IPS-18a (cell line): ENCODE results near the gene TUBB2A.
"Not testable (repeated sequence)": the region's sequence is repeated elsewhere in the genome, so short reads cannot be mapped to it uniquely, and the experiment has no call there.

ENCODE experiments used
- H3K27ac ChIP-seq: one replicate; pipeline ENCODE4 v1.5.1; 2013; ENCODE audit warnings: low read length
- H3K27me3 ChIP-seq: one replicate; pipeline ENCODE4 v1.6.1; 2013; ENCODE audit warnings: mild to moderate bottlenecking, low read length; ENCODE audit not compliant: control insufficient read depth, insufficient read depth
- H3K36me3 ChIP-seq: one replicate; pipeline ENCODE4 v1.6.1; 2013; ENCODE audit warnings: low read depth, low read length; ENCODE audit not compliant: control insufficient read depth
- H3K4me1 ChIP-seq: one replicate; pipeline ENCODE4 v1.6.1; 2013; ENCODE audit warnings: low read depth, low read length; ENCODE audit not compliant: control insufficient read depth
- H3K4me3 ChIP-seq: one replicate; pipeline ENCODE4 v1.5.1; 2013; ENCODE audit warnings: low read length
- H3K9ac ChIP-seq: one replicate; pipeline ENCODE4 v1.6.1; 2013; ENCODE audit warnings: mild to moderate bottlenecking, low read length, moderate library complexity
- H3K9me3 ChIP-seq: one replicate; pipeline ENCODE4 v1.6.1; 2013; ENCODE audit warnings: low read depth, low read length; ENCODE audit not compliant: control insufficient read depth

The TUBB2A gene

GRCh38 chr6:3176562-3177355 is 19.4 kb upstream of the TUBB2A start:
- H3K27me3 ChIP-seq: no peaks in the 10 kb centered on the region
- H3K27ac ChIP-seq: no peak overlapping the region
- H3K4me3 ChIP-seq: no peak overlapping the region
- no peaks in the 10 kb centered on the region for H3K36me3 ChIP-seq
- no peaks in the 10 kb centered on the region for H3K9me3 ChIP-seq
- peaks cover 14% of the 10 kb centered on the region for H3K4me1 ChIP-seq
- H3K9ac ChIP-seq: no peak overlapping the region

GRCh38 chr6:3175715-3176402 is 18.5 kb upstream of the TUBB2A start:
- no peak overlapping the region for H3K4me3 ChIP-seq
- no peaks in the 10 kb centered on the region for H3K27me3 ChIP-seq
- H3K27ac ChIP-seq: no peak overlapping the region
- no peaks in the 10 kb centered on the region for H3K36me3 ChIP-seq
- no peak overlapping the region for H3K9ac ChIP-seq
- no peaks in the 10 kb centered on the region for H3K9me3 ChIP-seq
- H3K4me1 ChIP-seq: peaks cover 14% of the 10 kb centered on the region

DNA sequence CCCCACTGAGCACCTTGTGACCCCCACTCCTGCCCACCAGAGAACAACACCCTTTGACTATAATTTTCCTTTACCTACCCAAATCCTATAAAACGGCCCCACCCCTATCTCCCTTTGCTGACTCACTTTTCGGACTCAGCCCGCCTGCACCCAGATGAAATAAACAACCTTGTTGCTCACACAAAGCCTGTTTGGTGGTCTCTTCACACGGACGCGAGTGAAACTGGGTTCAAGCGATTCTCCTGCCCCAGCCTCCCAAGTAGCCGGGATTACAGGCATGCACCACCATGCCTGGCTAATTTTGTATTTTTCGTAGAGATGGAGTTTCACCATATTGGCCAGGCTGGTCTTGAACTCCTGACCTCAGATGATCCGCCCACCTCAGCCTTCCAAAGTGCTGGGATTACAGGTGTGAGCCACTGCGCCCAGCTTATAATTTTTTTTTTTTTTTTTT is 16.3 kb upstream of the TUBB2A start:
- not testable (repeated sequence) for H3K4me3 ChIP-seq, H3K9ac ChIP-seq, H3K36me3 ChIP-seq, H3K9me3 ChIP-seq, H3K27me3 ChIP-seq, H3K27ac ChIP-seq
- peaks cover 14% of the 10 kb centered on the region for H3K4me1 ChIP-seq

DNA sequence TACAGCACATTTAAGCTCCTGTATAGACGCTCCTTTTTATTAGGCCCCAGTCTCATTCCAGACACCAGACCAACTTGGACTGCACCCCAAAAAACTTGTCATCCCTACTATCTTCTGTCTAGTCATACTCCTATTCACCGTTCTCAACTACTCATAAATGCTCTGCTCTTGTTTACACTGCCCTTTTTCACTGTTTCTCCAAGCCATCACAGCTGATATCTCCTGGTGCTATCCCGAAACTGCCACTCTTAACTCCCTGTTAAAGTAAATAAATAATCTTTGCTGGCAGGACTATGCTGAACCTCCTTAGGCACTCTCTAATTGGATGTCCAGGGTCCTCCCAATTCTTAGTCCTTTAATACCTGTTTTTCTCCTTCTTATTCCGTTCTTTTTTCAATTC is 15.4 kb upstream of the TUBB2A start:
- not testable (repeated sequence) for H3K36me3 ChIP-seq, H3K27ac ChIP-seq, H3K4me3 ChIP-seq, H3K9ac ChIP-seq, H3K27me3 ChIP-seq, H3K9me3 ChIP-seq
- peaks cover 14% of the 10 kb centered on the region for H3K4me1 ChIP-seq

- not testable (repeated sequence) for H3K4me3 ChIP-seq, H3K27ac ChIP-seq, H3K36me3 ChIP-seq, H3K27me3 ChIP-seq, H3K9ac ChIP-seq, H3K9me3 ChIP-seq
- H3K4me1 ChIP-seq: peaks cover 23% of the 10 kb centered on the region
Measured at GRCh38 chr6:3171313-3172175, 14.2 kb upstream of the TUBB2A start.

DNA sequence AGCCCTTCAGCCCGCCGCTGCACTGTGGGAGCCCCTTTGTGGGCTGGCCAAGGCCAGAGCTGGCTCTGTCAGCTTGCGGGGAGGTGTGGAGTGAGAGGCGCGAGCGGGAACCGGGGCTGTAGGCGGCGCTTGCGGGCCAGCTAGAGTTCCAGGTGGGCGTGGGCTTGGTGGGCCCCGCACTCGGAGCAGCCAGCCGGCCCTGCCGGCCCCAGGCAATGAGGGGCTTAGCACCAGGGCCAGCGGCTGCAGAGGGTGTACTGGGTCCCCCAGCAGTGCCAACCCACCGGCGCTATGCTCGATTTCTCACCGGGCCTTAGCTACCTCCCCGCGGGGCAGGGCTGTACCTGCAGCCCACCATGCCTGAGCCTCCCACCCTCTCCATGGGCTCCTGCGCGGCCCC is 13.3 kb upstream of the TUBB2A start:
- H3K27me3 ChIP-seq, H3K9me3 ChIP-seq, H3K27ac ChIP-seq, H3K36me3 ChIP-seq, H3K4me3 ChIP-seq, H3K9ac ChIP-seq: not testable (repeated sequence)
- peaks cover 26% of the 10 kb centered on the region for H3K4me1 ChIP-seq

- H3K9ac ChIP-seq, H3K27ac ChIP-seq, H3K27me3 ChIP-seq, H3K36me3 ChIP-seq, H3K9me3 ChIP-seq, H3K4me3 ChIP-seq: not testable (repeated sequence)
- peaks cover 38% of the 10 kb centered on the region for H3K4me1 ChIP-seq
Measured at GRCh38 chr6:3168046-3168445, 10.7 kb upstream of the TUBB2A start.

DNA sequence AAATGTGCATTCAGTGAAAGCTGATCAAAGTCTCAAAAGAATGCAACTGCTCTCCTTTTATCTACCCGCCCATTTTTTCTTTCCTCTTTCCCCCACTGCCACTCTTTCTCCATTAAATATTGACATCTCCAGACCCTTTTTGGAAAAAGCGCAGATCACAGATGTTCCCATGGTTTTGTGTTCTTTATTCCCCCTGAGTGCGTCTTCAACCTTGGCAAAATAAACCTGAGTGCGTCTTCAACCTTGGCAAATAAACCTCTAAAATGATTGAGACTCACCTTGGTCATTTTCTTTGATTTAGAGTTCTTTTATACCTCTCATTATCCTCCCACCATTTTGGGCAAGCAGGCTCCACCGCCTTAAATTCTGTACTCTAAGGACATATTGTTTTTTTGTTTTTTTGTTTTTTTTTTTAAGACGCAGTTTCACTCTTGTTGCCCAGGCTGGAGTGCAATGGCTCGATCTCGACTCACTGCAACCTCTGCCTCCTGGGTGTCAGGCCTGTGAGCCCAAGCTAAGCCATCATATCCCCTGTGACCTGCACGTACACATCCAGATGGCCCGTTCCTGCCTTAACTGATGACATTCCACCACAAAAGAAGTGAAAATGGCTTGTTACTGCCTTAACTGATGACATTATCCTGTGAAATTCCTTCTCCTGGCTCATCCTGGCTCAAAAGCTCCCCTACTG is 9.3 kb upstream of the TUBB2A start:
- Histone ChIP-seq H3K4me1 (peaks cover 43% of the 10 kb centered on the region), H3K27ac (peak overlapping the region; percentile 7)
- not testable (repeated sequence) for H3K9me3 ChIP-seq, H3K9ac ChIP-seq, H3K36me3 ChIP-seq, H3K4me3 ChIP-seq, H3K27me3 ChIP-seq

- Histone ChIP-seq H3K4me3 (peak overlapping the region; percentile 37), H3K9me3 (no peaks in the 10 kb centered on the region), H3K27me3 (no peaks in the 10 kb centered on the region), H3K36me3 (no peaks in the 10 kb centered on the region), H3K27ac (peak overlapping the region; percentile 88), H3K4me1 (peaks cover 45% of the 10 kb centered on the region), H3K9ac (peak overlapping the region; percentile 69)
Measured at GRCh38 chr6:3165631-3166534, 8.5 kb upstream of the TUBB2A start.

DNA sequence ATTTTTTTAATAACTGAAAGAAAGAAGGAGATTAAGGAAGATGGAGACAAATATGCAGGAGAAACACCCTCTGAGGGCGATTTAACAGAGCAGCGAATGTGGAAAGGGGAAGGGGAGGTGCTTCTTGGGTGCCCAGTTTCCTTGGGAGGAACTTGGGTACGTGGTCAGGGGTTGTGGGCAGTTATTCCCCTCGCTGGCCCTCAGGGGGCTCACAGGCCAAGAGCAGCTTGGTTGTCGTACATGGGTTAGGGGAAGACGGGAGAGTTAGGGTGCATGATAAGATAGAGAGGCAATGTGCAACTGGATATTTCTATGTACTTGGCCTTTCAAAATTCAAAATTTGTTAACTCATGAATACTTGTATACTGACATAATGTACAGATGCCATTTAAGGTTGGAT is 7.0 kb upstream of the TUBB2A start:
- peak overlapping the region; percentile 37 for H3K4me3 ChIP-seq
- no peaks in the 10 kb centered on the region for H3K9me3 ChIP-seq
- H3K9ac ChIP-seq: no peak overlapping the region
- H3K36me3 ChIP-seq: no peaks in the 10 kb centered on the region
- H3K4me1 ChIP-seq: peaks cover 58% of the 10 kb centered on the region
- H3K27me3 ChIP-seq: no peaks in the 10 kb centered on the region
- H3K27ac ChIP-seq: no peak overlapping the region
